Measurements from ENCODE around the gene PICALM.
A peak's percentile ranks its signal among the peaks of the same experiment; 100 is the strongest.

The PICALM gene

GRCh38 chr11:85976525-85976924 is 92.4 kb downstream of the PICALM start:
- DNase-seq (ENCODE audit: low read depth), result no peak
- TF ChIP-seq CTCF (conservative IDR thresholded peaks at IDR 0.05; ENCODE audit: control insufficient read depth, insufficient read depth, low read depth, low read length), result no peak

GRCh38 chr11:85974122-85974521 is 94.8 kb downstream of the PICALM start:
- peak; percentile 53 for DNase-seq (ENCODE audit: low read depth)
- no peak for TF ChIP-seq CTCF (conservative IDR thresholded peaks at IDR 0.05; ENCODE audit: control insufficient read depth, insufficient read depth, low read depth, low read length)
- no peak overlapping the region for H3K4me3 ChIP-seq (ENCODE audit: control insufficient read depth, low read depth, low read length)

More at GRCh38 chr11:85976525-85976924, 92.4 kb downstream of the PICALM start:
- H3K4me3 ChIP-seq (ENCODE audit: control insufficient read depth, low read depth, low read length), result no peak overlapping the region

GRCh38 chr11:85970593-85970992 is 98.3 kb downstream of the PICALM start:
- no peak for TF ChIP-seq CTCF (conservative IDR thresholded peaks at IDR 0.05; ENCODE audit: control insufficient read depth, insufficient read depth, low read depth, low read length)
- no peak overlapping the region for H3K4me3 ChIP-seq (ENCODE audit: control insufficient read depth, low read depth, low read length)
- no peak for DNase-seq (ENCODE audit: low read depth)

- TF ChIP-seq CTCF (conservative IDR thresholded peaks at IDR 0.05; ENCODE audit: control insufficient read depth, insufficient read depth, low read depth, low read length), result no peak
- no peak overlapping the region for H3K4me3 ChIP-seq (ENCODE audit: control insufficient read depth, low read depth, low read length)
- no peak for DNase-seq (ENCODE audit: low read depth)
These were observed 101.4 kb downstream of the PICALM start for GRCh38 chr11:85967457-85967856.

- DNase-seq (ENCODE audit: low read depth), result peak; percentile 74
- no peak overlapping the region for H3K4me3 ChIP-seq (ENCODE audit: control insufficient read depth, low read depth, low read length)
- TF ChIP-seq CTCF (conservative IDR thresholded peaks at IDR 0.05; ENCODE audit: control insufficient read depth, insufficient read depth, low read depth, low read length), result no peak
These were observed 103.7 kb downstream of the PICALM start for GRCh38 chr11:85965202-85965601.

GRCh38 chr11:85961930-85962363 is 106.9 kb downstream of the PICALM start:
- no peak overlapping the region for H3K4me3 ChIP-seq (ENCODE audit: control insufficient read depth, low read depth, low read length)
- no peak for TF ChIP-seq CTCF (conservative IDR thresholded peaks at IDR 0.05; ENCODE audit: control insufficient read depth, insufficient read depth, low read depth, low read length)
- DNase-seq (ENCODE audit: low read depth), result peak; percentile 53

- no peak overlapping the region for H3K4me3 ChIP-seq (ENCODE audit: control insufficient read depth, low read depth, low read length)
- TF ChIP-seq CTCF (conservative IDR thresholded peaks at IDR 0.05; ENCODE audit: control insufficient read depth, insufficient read depth, low read depth, low read length), result no peak
- DNase-seq (ENCODE audit: low read depth), result no peak
These were observed 107.8 kb downstream of the PICALM start for GRCh38 chr11:85961130-85961529.

Measured in fibroblast of mammary gland (primary cell).